ENCODE data around the gene SPPL3. TPM values are rescaled to one million over a fixed set of nuclear protein-coding genes. Genes with fewer than 3 reads are reported as not detected.

The SPPL3 gene
- polyA plus RNA-seq, 1 experiment = 22.1 TPM

DNA sequence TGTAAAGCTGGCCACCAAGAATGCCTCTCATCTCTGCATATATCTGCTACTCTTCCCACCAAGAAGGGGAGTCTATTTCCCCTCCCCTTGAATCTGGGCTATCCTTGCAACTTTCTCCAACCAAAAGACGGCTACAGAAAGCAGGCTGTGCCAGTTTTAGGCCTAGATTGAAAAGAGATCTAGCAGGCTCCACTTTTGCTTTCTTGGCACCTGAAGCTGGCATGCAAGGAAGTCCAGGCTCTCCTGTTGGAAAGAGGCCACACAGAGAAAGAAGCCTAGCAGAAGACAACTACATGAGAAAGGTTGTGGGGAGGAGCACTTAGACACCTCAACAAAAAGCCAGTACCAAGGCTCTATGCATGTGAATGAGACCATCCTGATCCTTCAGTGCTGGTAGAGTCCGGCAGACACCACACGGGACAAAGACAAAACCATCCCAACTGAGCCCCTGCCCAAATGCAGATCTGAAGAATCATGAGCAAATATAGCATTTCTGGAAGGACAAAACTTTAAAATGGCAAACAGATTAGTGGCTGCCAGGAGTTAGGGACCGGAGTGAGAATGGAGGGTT, 68.0 kb downstream of the SPPL3 start:
- no peak for DNase-seq (ENCODE audit: low read depth, low spot score)
- ChIA-PET CTCF (no interaction called here), POLR2A (no interaction called here)
- TF ChIP-seq, protein P1, sequence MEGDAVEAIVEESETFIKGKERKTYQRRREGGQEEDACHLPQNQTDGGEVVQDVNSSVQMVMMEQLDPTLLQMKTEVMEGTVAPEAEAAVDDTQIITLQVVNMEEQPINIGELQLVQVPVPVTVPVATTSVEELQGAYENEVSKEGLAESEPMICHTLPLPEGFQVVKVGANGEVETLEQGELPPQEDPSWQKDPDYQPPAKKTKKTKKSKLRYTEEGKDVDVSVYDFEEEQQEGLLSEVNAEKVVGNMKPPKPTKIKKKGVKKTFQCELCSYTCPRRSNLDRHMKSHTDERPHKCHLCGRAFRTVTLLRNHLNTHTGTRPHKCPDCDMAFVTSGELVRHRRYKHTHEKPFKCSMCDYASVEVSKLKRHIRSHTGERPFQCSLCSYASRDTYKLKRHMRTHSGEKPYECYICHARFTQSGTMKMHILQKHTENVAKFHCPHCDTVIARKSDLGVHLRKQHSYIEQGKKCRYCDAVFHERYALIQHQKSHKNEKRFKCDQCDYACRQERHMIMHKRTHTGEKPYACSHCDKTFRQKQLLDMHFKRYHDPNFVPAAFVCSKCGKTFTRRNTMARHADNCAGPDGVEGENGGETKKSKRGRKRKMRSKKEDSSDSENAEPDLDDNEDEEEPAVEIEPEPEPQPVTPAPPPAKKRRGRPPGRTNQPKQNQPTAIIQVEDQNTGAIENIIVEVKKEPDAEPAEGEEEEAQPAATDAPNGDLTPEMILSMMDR (IDR thresholded peaks at IDR 0.05; ENCODE audit: low read depth, low read length) = no peak
- Histone ChIP-seq H3K27ac (ENCODE audit: low read depth, low read length) (no peak overlapping the region), H3K4me3 (ENCODE audit: low read depth, low read length) (no peak overlapping the region), H3K27me3 (ENCODE audit: control insufficient read depth, insufficient read depth, low read length) (no peaks in the 10 kb centered on the region), H3K9me3 (ENCODE audit: control insufficient read depth, insufficient read depth, low read length) (no peaks in the 10 kb centered on the region)

DNA sequence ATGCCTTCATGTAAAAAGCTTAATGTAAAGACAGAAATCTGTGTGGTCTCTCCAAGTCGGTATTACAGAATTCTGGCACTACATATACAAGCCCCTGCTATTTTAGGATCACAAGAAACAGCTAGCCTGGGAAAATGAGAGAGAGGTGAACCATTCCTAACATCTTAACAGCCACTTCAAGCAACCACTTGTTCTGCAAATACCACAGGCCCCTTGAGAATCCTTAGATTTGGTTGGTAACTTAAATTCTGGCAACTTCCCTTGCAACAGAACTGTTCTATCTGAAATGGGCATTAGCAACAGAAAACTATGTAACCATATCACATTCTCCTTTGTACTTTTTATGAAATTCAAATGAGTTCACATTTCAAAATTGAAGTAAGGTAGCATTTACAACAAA, 68.5 kb downstream of the SPPL3 start:
- no peak overlapping the region for H3K4me3 ChIP-seq (ENCODE audit: low read depth, low read length)
- no peak overlapping the region for H3K27ac ChIP-seq (ENCODE audit: low read depth, low read length)
- H3K9me3 ChIP-seq (ENCODE audit: control insufficient read depth, insufficient read depth, low read length) = no peaks in the 10 kb centered on the region
- DNase-seq (ENCODE audit: low read depth, low spot score) = no peak
- POLR2A ChIA-PET = no interaction called here
- CTCF ChIA-PET = no interaction called here
- TF ChIP-seq, protein P1 (IDR thresholded peaks at IDR 0.05; ENCODE audit: low read depth, low read length) = no peak
- no peaks in the 10 kb centered on the region for H3K27me3 ChIP-seq (ENCODE audit: control insufficient read depth, insufficient read depth, low read length)

GRCh38 chr12:120835304-120835612, 68.9 kb downstream of the SPPL3 start:
- DNase-seq (ENCODE audit: low read depth, low spot score) = no peak
- Histone ChIP-seq H3K27me3 (ENCODE audit: control insufficient read depth, insufficient read depth, low read length) (no peaks in the 10 kb centered on the region), H3K27ac (ENCODE audit: low read depth, low read length) (no peak overlapping the region), H3K4me3 (ENCODE audit: low read depth, low read length) (no peak overlapping the region), H3K9me3 (ENCODE audit: control insufficient read depth, insufficient read depth, low read length) (no peaks in the 10 kb centered on the region)
- TF ChIP-seq, protein P1 (IDR thresholded peaks at IDR 0.05; ENCODE audit: low read depth, low read length) = no peak
- POLR2A ChIA-PET = no interaction called here
- CTCF ChIA-PET = no interaction called here

DNA sequence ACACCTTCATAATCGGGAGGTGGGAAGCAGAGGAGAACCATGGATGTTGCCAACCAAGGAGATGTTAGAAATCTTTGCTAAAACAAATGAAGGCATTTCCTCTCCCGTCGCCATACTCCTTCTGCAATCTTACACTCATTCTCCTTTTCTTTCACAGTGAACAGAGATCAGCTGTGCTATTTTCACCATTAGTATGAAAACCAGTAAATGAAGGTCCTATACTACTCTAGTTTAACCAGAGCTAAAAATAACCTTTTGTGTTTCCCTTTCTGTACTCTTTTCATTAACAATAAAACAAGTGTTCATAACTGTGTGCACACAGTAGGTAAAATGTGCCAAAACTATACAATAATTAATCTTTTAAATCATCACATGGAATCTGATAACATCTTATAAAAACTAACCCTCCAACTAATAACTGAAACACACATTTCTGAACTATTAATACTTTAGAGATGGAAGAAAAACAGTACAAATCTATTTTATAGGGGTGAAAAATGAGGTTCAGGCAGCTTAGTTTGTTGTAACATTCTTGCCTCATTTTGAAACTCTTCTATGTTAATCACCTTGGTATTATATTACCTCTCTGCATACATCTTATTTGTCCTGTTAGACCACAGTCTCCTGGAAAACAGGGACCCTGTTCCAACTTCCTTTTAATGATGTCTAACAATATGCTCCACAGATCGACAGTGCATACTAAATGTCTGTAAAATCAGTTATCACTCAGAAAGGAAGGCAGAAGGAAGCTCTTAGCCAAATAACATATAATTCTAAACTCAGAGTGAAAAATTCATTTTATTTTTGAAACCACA, 69.5 kb downstream of the SPPL3 start:
- no peaks in the 10 kb centered on the region for H3K9me3 ChIP-seq (ENCODE audit: control insufficient read depth, insufficient read depth, low read length)
- CTCF ChIA-PET = interaction anchor here (0.6 kb wide), 2 partner anchors 15 to 79 kb away, joined by 3 to 8 read pairs; no protein-coding TSS in a partner anchor
- POLR2A ChIA-PET = no interaction called here

DNA sequence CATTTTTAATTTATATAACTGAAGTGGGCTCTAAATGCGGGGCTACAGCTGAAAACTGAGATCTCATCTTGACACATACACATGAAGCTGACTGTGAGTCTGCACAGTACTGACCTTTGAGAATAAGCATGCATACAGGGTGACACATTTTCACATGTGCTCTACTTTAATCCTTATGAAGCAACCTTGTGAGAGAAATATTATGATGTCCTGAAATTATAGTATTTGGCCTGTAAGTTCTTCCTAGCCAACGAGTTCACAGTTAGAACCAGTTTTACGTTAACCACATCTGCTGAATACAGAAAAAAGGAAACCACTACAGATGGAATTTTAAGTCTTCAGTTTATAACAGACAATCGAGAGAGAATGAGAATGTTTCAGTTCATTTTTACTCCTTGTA, 70.3 kb downstream of the SPPL3 start:
- peak; percentile 6 for DNase-seq (ENCODE audit: low read depth, low spot score)
- CTCF ChIA-PET = interaction anchor here (0.6 kb wide), 1 partner anchor 80 kb away, joined by 8 read pairs; no protein-coding TSS in a partner anchor

More for the DNA sequence above, 69.5 kb downstream of the SPPL3 start:
- Histone ChIP-seq H3K27ac (ENCODE audit: low read depth, low read length) (no peak overlapping the region), H3K27me3 (ENCODE audit: control insufficient read depth, insufficient read depth, low read length) (no peaks in the 10 kb centered on the region), H3K4me3 (ENCODE audit: low read depth, low read length) (no peak overlapping the region)
- no peak for DNase-seq (ENCODE audit: low read depth, low spot score)
- TF ChIP-seq, protein P1 (IDR thresholded peaks at IDR 0.05; ENCODE audit: low read depth, low read length) = no peak

More for the DNA sequence above, 70.3 kb downstream of the SPPL3 start:
- no peak overlapping the region for H3K4me3 ChIP-seq (ENCODE audit: low read depth, low read length)
- H3K9me3 ChIP-seq (ENCODE audit: control insufficient read depth, insufficient read depth, low read length) = no peaks in the 10 kb centered on the region
- POLR2A ChIA-PET = no interaction called here
- TF ChIP-seq, protein P1 (IDR thresholded peaks at IDR 0.05; ENCODE audit: low read depth, low read length) = no peak
- H3K27me3 ChIP-seq (ENCODE audit: control insufficient read depth, insufficient read depth, low read length) = no peaks in the 10 kb centered on the region
- H3K27ac ChIP-seq (ENCODE audit: low read depth, low read length) = no peak overlapping the region
